ENCODE measurements around the gene FDXR. TPM values are rescaled to one million over a fixed set of nuclear protein-coding genes. Genes with fewer than 3 reads are reported as not detected.

Gene FDXR
- total and polyA plus RNA-seq, 12 donors: 2.4 to 6.3 (median 3.9) TPM

- intact Hi-C loops (cut with DNase I): loop anchor here in 8 of 10 donors (1.0 to 10.0 kb wide), 9 partner anchors 70 to 208 kb away; partner anchors contain the start of gene NHERF1 (in 2 of the 8)
- 42 to 47% methylated on average over 25 of the region's 25 CpGs for WGBS, 2 donors
- DNase-seq (peak; percentile 67 to 76), ATAC-seq (peak; percentile 23 to 53 (median 36))
- no peaks in the 10 kb centered on the region for H3K9me3 ChIP-seq
- H3K4me3 ChIP-seq: peak overlapping the region in 8 of 10 donors; percentile 22 to 49 (median 32)
- peaks cover 24 to 54% (median 42%) of the 10 kb centered on the region in 7 donors for H3K27me3 ChIP-seq
- peaks cover 0 to 5% (median 0%) of the 10 kb centered on the region in 9 donors for H3K36me3 ChIP-seq
- H3K27ac ChIP-seq: no peak overlapping the region
- H3K4me1 ChIP-seq: peaks cover 9 to 33% (median 26%) of the 10 kb centered on the region in 9 donors
- peak; percentile 53 to 79 (median 73) for TF ChIP-seq CTCF (IDR thresholded peaks at IDR 0.05)
Measured at GRCh38 chr17:74862108-74862901, 10.5 kb downstream of the FDXR start.

- intact Hi-C loops (cut with DNase I): loop anchor here in 8 of 10 donors (1.0 to 10.0 kb wide), 9 partner anchors 69 to 207 kb away; partner anchors contain the start of gene NHERF1 (in 2 of the 8)
- Histone ChIP-seq H3K4me3 (peak overlapping the region in 8 of 10 donors; percentile 22 to 49 (median 32)), H3K27ac (no peak overlapping the region), H3K36me3 (peaks cover 0 to 5% (median 0%) of the 10 kb centered on the region in 9 donors), H3K9me3 (no peaks in the 10 kb centered on the region), H3K4me1 (peaks cover 9 to 33% (median 26%) of the 10 kb centered on the region in 9 donors), H3K27me3 (peaks cover 24 to 60% (median 48%) of the 10 kb centered on the region in 7 donors)
- WGBS, 2 donors: 5% methylated on average over 24 to 31 of the region's 36 CpGs
- DNase-seq (no peak), ATAC-seq (peak in 4 of 8 donors; percentile 2 to 26 (median 8))
- no peak for TF ChIP-seq CTCF (IDR thresholded peaks at IDR 0.05)
Measured at GRCh38 chr17:74861662-74862107, 11.1 kb downstream of the FDXR start.

- Histone ChIP-seq H3K9me3 (no peaks in the 10 kb centered on the region), H3K27ac (peak overlapping the region in 3 of 10 donors; percentile 4 to 15 (median 12)), H3K4me1 (peaks cover 9 to 33% (median 26%) of the 10 kb centered on the region in 9 donors), H3K36me3 (peaks cover 0 to 5% (median 0%) of the 10 kb centered on the region in 9 donors), H3K27me3 (peaks cover 24 to 66% (median 51%) of the 10 kb centered on the region in 7 donors), H3K4me3 (peak overlapping the region in 9 of 10 donors; percentile 17 to 55 (median 45))
- DNase-seq: no peak
- intact Hi-C loops (cut with DNase I): loop anchor here in 8 of 10 donors (5.0 to 10.0 kb wide), 5 partner anchors 69 to 206 kb away; partner anchors contain the start of gene NHERF1 (in 2 of the 8)
- 2% methylated on average over 84 to 92 of the region's 96 CpGs for WGBS, 2 donors
- ATAC-seq: peak in 1 of 8 donors; percentile 4
- TF ChIP-seq CTCF (IDR thresholded peaks at IDR 0.05): no peak
Measured at GRCh38 chr17:74860872-74861661, 11.7 kb downstream of the FDXR start.
